ENCODE measurements around the gene SH2B3.

GRCh38 chr12:111437816-111438454, 32.2 kb downstream of the SH2B3 start:
- TF ChIP-seq EZH2phosphoT487 (IDR thresholded peaks at IDR 0.05; ENCODE audit: insufficient read depth, low read depth) (no peak), EZH2 (IDR thresholded peaks at IDR 0.05; ENCODE audit: insufficient read depth, poor library complexity, severe bottlenecking) (no peak)

Data from GM23248 (cell line).